DND-41 (cell line): Measurements from ENCODE around the gene BRINP3.

Experiments used
- EZH2 ChIP-seq: IDR thresholded peaks from 3 replicates; pipeline ENCODE4 v1.6.1; 2012; ENCODE audit warnings: borderline replicate concordance, low read depth, mild to moderate bottlenecking, moderate library complexity, low read length, inconsistent platforms; ENCODE audit not compliant: severe bottlenecking
- TF ChIP-seq, protein P1 (sequence below): IDR thresholded peaks from 2 replicates; pipeline ENCODE4 v1.5.1; 2012; ENCODE audit warnings: borderline replicate concordance, low read length, moderate library complexity, mild to moderate bottlenecking; ENCODE audit not compliant: poor library complexity, severe bottlenecking; ENCODE audit errors: extremely low read depth

DNA sequence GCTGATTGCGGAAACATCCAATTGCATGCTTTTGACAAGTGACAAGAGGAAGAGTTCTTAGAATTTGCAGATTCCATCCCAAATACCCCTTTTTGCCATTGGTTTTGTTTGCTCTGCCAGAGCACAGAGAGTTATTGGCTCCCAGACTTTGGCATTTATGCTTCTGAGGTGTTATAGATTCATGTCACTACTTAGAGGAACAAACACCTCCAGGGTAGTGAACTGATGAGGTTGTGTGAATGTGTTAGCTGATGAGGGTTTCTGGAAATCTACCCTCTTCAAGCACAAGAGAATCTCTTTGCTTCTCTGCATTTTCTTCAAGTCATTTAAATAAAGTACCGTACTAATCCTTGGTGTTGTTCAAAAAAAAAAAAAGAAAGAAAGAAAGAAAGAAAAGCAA lies 33.9 kb upstream of the BRINP3 start:
- TF ChIP-seq, protein P1, sequence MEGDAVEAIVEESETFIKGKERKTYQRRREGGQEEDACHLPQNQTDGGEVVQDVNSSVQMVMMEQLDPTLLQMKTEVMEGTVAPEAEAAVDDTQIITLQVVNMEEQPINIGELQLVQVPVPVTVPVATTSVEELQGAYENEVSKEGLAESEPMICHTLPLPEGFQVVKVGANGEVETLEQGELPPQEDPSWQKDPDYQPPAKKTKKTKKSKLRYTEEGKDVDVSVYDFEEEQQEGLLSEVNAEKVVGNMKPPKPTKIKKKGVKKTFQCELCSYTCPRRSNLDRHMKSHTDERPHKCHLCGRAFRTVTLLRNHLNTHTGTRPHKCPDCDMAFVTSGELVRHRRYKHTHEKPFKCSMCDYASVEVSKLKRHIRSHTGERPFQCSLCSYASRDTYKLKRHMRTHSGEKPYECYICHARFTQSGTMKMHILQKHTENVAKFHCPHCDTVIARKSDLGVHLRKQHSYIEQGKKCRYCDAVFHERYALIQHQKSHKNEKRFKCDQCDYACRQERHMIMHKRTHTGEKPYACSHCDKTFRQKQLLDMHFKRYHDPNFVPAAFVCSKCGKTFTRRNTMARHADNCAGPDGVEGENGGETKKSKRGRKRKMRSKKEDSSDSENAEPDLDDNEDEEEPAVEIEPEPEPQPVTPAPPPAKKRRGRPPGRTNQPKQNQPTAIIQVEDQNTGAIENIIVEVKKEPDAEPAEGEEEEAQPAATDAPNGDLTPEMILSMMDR, result no peak
- no peak for TF ChIP-seq EZH2
